Ishikawa (cell line): ENCODE data around the gene ALOX5AP.

Experiments used
- EP300 ChIP-seq: IDR thresholded peaks from 2 replicates; pipeline ENCODE4 v1.6.1; 2012; ENCODE audit warnings: borderline replicate concordance
- RAD21 ChIP-seq: IDR thresholded peaks from 2 replicates; pipeline ENCODE4 v1.6.1; 2012; ENCODE audit warnings: low read depth
- TAF1 ChIP-seq: IDR thresholded peaks from 2 replicates; pipeline ENCODE4 v1.6.1; 2012; ENCODE audit warnings: low read depth, mild to moderate bottlenecking
- TF ChIP-seq, protein P1 (sequence below): IDR thresholded peaks from 2 replicates; pipeline ENCODE4 v1.6.1; 2012; ENCODE audit warnings: low read depth, mild to moderate bottlenecking

DNA sequence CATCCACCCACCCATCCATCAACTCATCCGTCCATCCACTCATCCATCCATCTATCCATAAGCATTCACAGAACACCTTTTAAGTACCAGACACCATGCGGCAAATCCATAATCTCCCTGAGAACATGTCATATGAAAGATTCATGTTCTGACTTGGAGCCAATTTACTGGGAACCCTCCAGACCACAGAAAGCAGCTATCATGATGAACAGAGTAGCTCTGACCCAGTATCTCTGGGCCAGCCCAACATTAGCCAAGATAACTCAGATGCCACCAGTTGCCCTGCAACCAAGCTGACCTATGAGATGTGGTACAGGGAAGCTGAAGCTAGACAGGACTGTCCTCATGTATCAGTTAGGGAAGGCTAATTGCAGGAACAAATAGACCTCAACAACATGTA is 51.3 kb downstream of the ALOX5AP start:
- TF ChIP-seq RAD21 (no peak), TAF1 (no peak), EP300 (no peak)
- TF ChIP-seq, protein P1, sequence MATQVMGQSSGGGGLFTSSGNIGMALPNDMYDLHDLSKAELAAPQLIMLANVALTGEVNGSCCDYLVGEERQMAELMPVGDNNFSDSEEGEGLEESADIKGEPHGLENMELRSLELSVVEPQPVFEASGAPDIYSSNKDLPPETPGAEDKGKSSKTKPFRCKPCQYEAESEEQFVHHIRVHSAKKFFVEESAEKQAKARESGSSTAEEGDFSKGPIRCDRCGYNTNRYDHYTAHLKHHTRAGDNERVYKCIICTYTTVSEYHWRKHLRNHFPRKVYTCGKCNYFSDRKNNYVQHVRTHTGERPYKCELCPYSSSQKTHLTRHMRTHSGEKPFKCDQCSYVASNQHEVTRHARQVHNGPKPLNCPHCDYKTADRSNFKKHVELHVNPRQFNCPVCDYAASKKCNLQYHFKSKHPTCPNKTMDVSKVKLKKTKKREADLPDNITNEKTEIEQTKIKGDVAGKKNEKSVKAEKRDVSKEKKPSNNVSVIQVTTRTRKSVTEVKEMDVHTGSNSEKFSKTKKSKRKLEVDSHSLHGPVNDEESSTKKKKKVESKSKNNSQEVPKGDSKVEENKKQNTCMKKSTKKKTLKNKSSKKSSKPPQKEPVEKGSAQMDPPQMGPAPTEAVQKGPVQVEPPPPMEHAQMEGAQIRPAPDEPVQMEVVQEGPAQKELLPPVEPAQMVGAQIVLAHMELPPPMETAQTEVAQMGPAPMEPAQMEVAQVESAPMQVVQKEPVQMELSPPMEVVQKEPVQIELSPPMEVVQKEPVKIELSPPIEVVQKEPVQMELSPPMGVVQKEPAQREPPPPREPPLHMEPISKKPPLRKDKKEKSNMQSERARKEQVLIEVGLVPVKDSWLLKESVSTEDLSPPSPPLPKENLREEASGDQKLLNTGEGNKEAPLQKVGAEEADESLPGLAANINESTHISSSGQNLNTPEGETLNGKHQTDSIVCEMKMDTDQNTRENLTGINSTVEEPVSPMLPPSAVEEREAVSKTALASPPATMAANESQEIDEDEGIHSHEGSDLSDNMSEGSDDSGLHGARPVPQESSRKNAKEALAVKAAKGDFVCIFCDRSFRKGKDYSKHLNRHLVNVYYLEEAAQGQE: no peak
